Measurements from ENCODE around the gene PSMB5.

Gene PSMB5

DNA sequence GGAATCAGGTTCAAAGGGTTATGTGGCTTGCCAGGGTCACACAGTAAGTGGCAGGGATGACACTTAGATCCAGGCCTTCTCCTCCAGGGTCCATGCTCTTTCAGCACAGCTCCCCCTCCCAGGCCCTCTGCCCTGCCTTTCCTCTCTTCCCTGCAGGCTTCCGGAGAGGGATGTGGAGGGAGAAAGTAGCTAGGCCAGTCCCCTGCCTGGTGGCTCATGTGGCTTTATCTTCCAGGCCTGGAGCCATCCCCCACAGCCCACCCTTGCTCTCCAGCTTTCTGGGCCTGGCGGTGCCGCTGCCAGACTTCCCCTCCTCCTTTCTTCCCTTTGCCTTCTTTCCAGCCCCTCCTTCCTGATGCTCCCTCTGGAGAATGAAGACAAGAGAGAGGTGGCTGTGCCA lies 9.1 kb upstream of the PSMB5 start:
- Histone ChIP-seq H3K36me3 (ENCODE audit: control insufficient read depth, insufficient read depth, low read length) (no peaks in the 10 kb centered on the region), H3K4me3 (replicated peaks; ENCODE audit: low read depth, low read length) (no peak overlapping the region), H3K27me3 (replicated peaks; ENCODE audit: control insufficient read depth, insufficient read depth, low read length) (no peaks in the 10 kb centered on the region; the same call in 1 of the 2 replicates)
- no peak for DNase-seq (ENCODE audit: extremely low read depth, insufficient read length)
- TF ChIP-seq, protein P1, sequence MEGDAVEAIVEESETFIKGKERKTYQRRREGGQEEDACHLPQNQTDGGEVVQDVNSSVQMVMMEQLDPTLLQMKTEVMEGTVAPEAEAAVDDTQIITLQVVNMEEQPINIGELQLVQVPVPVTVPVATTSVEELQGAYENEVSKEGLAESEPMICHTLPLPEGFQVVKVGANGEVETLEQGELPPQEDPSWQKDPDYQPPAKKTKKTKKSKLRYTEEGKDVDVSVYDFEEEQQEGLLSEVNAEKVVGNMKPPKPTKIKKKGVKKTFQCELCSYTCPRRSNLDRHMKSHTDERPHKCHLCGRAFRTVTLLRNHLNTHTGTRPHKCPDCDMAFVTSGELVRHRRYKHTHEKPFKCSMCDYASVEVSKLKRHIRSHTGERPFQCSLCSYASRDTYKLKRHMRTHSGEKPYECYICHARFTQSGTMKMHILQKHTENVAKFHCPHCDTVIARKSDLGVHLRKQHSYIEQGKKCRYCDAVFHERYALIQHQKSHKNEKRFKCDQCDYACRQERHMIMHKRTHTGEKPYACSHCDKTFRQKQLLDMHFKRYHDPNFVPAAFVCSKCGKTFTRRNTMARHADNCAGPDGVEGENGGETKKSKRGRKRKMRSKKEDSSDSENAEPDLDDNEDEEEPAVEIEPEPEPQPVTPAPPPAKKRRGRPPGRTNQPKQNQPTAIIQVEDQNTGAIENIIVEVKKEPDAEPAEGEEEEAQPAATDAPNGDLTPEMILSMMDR (IDR thresholded peaks at IDR 0.05; ENCODE audit: insufficient read depth, low read length, poor library complexity, severe bottlenecking): no peak

GRCh38 chr14:23043145-23043544 lies 8.4 kb upstream of the PSMB5 start:
- Histone ChIP-seq H3K36me3 (ENCODE audit: control insufficient read depth, insufficient read depth, low read length) (no peaks in the 10 kb centered on the region), H3K27me3 (replicated peaks; ENCODE audit: control insufficient read depth, insufficient read depth, low read length) (no peaks in the 10 kb centered on the region; the same call in 1 of the 2 replicates), H3K4me3 (replicated peaks; ENCODE audit: low read depth, low read length) (no peak overlapping the region)
- TF ChIP-seq, protein P1 (IDR thresholded peaks at IDR 0.05; ENCODE audit: insufficient read depth, low read length, poor library complexity, severe bottlenecking): no peak
- DNase-seq (ENCODE audit: extremely low read depth, insufficient read length): no peak

DNA sequence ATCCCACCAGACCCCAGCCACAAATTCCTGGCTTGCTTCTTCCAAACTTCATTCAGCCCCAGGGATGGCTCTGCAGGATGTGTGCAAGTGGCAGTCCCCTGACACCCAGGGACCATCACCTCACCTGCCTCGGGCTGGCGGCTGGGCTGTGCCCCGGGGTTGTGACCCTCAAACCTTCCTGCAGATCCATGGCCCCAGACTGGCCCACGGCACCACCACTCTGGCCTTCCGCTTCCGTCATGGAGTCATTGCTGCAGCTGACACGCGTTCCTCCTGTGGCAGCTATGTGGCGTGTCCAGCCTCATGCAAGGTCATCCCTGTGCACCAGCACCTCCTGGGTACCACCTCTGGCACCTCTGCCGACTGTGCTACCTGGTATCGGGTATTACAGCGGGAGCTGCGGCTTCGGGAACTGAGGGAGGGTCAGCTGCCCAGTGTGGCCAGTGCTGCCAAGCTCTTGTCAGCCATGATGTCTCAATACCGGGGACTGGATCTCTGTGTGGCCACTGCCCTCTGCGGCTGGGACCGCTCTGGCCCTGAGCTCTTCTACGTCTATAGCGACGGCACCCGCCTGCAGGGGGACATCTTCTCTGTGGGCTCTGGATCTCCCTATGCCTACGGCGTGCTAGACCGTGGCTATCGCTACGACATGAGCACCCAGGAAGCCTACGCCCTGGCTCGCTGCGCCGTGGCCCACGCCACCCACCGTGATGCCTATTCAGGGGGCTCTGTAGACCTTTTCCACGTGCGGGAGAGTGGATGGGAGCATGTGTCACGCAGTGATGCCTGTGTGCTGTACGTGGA lies 7.7 kb upstream of the PSMB5 start, which contains the start of gene PSMB11:
Gene PSMB11, plus strand, starts transcription at position 51 of the 804 bp plus-strand sequence. Its CDS starts 14 bp downstream, at position 65.
- Histone ChIP-seq H3K4me3 (replicated peaks; ENCODE audit: low read depth, low read length) (no peak within 1 kb of the TSS), H3K27me3 (replicated peaks; ENCODE audit: control insufficient read depth, insufficient read depth, low read length) (no peaks in the 10 kb centered on the region; the same call in 1 of the 2 replicates), H3K36me3 (ENCODE audit: control insufficient read depth, insufficient read depth, low read length) (no peaks in the 10 kb centered on the region)
- TF ChIP-seq, protein P1 (IDR thresholded peaks at IDR 0.05; ENCODE audit: insufficient read depth, low read length, poor library complexity, severe bottlenecking): no peak
- no peak for DNase-seq (ENCODE audit: extremely low read depth, insufficient read length)

- Histone ChIP-seq H3K36me3 (ENCODE audit: control insufficient read depth, insufficient read depth, low read length) (no peaks in the 10 kb centered on the region), H3K4me3 (replicated peaks; ENCODE audit: low read depth, low read length) (no peak overlapping the region), H3K27me3 (replicated peaks; ENCODE audit: control insufficient read depth, insufficient read depth, low read length) (no peaks in the 10 kb centered on the region; the same call in 1 of the 2 replicates)
- TF ChIP-seq, protein P1 (IDR thresholded peaks at IDR 0.05; ENCODE audit: insufficient read depth, low read length, poor library complexity, severe bottlenecking): no peak
- DNase-seq (ENCODE audit: extremely low read depth, insufficient read length): no peak
Measured at GRCh38 chr14:23041729-23042128, 7.0 kb upstream of the PSMB5 start.

DNA sequence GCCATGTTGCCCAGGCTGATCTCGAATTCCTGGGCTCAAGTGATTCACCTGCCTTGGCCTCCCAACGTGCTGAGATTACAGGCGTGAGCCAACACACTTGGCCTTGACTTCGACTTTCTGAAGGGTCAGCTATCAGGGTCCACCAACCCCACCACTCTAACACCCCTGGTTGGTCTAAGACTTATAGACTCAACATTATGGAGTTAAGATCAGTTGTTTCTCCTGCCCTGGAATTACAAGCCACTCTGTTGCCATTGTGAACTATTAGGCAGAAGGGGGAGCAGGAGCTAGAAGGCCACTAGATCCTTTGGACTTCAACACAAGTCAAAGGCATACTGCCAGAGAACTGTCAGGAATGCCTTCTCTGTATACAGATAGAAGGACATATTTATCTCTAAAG lies 5.4 kb upstream of the PSMB5 start:
- Histone ChIP-seq H3K27me3 (replicated peaks; ENCODE audit: control insufficient read depth, insufficient read depth, low read length) (no peaks in the 10 kb centered on the region; the same call in 1 of the 2 replicates), H3K36me3 (ENCODE audit: control insufficient read depth, insufficient read depth, low read length) (no peaks in the 10 kb centered on the region), H3K4me3 (replicated peaks; ENCODE audit: low read depth, low read length) (no peak overlapping the region)
- TF ChIP-seq, protein P1 (IDR thresholded peaks at IDR 0.05; ENCODE audit: insufficient read depth, low read length, poor library complexity, severe bottlenecking): no peak
- no peak for DNase-seq (ENCODE audit: extremely low read depth, insufficient read length)
